ENCODE measurements around the gene CAPN14.
A peak's percentile ranks its signal among the peaks of the same experiment; 100 is the strongest.
"Not testable (repeated sequence)": the region's sequence is repeated elsewhere in the genome, so short reads cannot be mapped to it uniquely, and the experiment has no call there.

The CAPN14 gene

DNA sequence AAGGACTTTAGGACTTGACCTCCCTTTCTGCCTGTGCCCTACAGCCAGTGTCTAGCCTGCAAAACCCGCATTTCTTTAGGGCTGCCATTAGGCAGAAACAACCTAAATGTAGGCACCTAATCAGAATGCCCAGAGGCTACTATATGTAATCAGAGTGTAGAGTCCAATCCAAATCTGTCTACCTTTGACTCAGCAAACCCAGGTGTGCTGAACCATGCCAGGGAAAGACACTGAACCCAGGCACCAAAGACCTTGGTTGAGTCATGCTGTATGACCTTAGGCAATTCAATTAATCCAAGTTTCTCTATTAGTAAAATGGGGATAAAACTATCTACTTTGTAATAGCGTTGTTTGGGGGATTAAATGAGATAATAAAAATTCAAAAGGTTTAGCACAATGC, 20.7 kb downstream of the CAPN14 start:
- DNase-seq (ENCODE audit: low spot score) = peak; percentile 44

DNA sequence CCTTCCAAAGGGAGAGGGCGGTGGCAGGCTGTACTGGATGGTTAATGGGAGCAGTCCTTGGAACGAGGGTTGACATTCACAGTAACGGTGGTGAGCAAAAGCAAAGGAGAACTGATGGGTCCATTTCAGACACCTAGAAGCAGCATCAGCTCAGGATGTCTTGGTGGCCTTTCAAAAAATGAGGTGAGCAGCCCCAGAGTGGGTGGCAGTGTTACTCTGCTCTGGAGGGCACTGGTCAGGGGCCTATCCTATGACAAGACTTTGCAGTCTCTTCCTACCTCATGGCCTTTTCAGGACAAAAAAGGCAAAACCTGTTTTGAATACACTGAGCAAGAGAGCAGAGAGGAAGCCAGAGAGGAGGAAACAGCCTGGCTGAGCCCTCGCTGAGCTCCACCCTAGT, 23.5 kb downstream of the CAPN14 start:
- DNase-seq (ENCODE audit: low spot score) = no peak

DNA sequence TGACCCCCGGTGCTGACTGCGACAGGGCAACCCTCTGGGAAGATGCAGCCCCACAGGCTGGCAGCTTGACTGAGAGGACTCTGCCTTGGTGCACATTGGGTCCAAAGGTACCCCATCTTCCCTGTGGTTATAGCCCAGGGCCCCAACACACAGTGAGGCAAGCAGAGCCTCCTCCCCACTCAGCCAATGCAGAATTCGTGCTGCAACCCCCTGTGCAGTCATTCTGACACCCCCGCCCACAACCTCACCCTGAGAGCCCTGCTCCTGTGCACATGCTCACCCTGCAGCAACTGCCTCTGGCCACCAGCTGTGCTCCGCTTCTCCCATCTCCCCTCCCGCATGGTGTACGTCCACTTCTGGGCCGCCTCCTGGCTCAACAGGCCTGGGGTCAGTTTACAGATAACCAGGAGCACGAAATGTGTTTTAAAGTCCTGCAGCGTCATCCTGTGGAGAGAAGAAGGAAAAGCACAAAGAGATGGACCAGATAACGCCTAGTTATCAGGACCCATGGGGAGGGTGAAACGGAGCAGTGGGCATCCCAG, 24.4 kb downstream of the CAPN14 start:
- no peak for DNase-seq (ENCODE audit: low spot score)

DNA sequence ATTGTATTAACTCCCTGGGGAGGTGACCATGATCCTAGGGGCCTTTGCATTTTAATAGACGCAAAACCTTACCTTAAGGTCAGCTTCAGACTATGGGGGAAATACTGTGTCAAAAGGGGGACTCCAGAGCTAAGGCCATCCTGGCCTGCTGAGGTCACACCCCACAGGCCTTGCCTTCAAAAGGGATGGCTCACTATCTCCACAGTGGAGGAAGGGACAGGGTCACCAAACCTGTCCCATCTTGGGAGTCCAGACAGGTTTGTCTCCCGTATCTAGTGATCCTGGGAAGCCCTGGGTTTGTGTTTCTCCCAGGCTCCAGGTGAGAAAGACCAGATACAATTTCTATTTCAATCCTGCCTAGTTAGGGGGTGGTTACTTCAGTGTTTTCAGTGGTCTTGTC, 24.9 kb downstream of the CAPN14 start:
- DNase-seq (ENCODE audit: low spot score) = no peak

DNA sequence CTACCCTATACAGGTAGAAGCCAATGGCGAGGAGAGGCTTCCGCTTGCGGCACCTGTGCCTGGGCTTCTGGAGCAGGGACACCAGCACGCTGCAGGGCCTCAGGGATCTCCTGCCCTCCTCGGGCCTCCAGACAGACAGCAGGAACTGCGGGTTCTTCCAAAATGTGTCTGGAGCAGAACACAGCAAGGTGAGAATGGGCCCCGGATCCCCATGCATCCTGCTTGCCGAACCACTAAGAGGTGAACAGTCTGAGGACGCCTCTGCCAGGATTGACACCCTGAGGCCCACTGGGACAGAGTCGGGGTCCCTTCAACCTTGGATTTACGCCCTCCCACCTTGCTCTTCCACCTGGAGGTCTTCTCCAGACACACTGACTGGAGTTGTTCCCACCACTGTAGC, 25.4 kb downstream of the CAPN14 start:
- DNase-seq (ENCODE audit: low spot score) = no peak

DNA sequence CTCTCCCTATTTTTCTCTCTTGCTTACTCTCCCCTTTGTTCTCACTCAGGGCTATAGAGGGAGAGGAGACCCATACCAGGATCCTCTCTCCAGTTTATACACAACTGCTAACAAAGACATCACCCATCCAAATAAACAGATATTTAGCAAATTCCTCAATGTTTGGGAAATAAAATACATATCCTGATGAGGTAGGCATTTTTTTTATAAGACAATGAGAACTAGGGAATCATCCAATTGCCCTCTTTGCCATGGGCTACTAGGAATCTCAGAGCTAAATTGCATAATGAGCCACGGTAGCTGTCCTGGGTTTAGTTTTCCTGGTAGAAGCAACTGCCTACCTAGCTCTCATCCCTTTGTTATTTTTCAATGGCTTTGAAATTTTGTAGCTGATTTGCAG, 27.1 kb downstream of the CAPN14 start:
- no peak for DNase-seq (ENCODE audit: low spot score)

DNA sequence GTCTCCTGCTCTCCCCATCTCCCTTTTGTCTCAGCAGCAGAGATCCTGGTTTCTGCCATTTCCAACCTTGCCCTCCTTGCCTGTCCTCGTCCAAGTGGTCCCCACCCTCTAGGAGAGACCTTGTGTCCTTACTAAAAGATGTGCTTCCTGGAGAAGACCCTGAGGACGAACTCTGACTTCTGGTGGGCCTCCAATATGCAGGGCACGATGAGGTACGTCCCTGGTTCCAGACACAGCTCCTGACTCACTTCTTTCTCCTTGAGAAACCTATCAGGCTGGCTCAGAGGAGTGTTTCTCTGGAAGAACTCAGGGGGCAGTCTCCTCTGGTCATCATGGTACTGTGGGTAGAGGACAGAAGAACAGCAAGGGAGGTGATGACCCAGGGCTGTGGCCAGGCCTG, 28.2 kb downstream of the CAPN14 start:
- DNase-seq (ENCODE audit: low spot score) = no peak

DNA sequence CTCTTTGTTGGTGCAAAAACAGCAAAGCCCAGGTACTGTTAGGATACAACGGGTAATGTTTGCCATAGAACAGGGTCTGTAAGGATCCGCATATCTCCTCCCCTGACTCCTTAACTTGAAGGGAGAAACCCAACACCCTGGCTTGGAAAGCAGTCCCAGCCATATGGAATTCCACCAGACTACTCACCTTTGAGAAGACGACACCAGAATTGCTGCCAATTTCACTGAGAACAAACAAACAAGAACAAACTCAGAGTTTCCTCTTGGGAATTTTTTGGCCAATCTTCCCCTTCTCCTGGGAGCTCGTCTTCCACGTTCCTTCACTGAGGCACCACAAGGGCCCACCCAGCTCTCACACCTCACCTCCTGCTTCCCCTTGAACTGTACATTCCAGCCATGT, 29.2 kb downstream of the CAPN14 start:
- DNase-seq (ENCODE audit: low spot score) = no peak

DNA sequence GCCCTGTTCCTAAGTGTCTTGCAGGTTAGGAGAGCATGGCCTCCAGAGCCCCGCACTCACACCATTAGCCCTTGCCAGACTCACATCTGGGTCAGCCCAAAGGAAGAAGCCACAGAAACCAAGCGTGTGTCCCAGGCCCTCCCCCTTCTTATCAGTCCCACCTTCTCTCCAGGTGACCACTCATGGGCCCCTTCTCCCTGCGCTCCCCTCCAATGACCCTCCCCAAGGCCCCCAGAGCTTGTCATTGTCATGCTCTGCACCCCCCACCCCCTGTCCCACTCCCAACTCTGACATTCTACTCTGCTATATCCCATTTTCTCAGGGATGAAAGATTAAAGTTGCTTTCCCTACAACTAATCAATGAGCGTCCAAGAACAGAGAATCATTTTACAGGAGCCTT, 30.1 kb downstream of the CAPN14 start:
- no peak for DNase-seq (ENCODE audit: low spot score)

DNA sequence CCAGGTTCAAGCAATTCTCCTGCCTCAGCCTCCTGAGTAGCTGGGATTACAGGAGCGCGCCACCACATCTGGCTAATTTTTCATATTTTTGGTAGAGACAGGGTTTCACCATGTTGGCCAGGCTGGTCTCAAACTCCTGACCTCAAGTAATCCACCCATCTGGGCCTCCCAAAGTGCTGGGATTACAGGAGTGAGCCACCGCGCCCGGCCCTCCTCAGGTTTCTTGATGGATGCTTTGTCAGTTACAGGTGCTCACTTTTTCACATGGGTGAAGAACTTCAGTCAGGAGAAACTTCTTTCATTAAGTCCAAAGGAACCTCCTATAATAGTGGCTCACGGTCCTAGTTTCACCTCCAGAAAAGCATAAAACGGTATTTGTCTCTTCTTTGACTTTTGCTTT, 33.3 kb downstream of the CAPN14 start:
- not testable (repeated sequence) for DNase-seq (ENCODE audit: low spot score)

DNA sequence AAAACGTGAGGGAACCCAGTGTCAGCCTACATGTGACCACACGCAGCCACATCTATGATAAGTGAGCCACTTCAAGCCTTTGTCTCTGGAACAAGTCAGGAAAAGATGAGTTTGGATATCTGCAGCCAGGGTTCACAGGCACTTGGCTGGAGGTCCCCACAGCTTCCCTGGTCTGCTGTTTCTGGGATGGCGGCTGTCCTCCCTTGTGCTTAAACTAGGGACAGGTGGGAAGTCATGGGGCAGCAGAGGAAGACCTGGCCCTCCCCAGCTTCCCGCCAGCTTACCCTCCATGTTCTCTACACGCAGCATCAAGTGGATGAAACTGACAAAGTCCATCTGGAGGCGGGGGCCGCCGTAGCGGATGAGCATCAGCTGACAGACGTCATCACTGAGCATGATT, 40.6 kb downstream of the CAPN14 start:
- no peak for DNase-seq (ENCODE audit: low spot score)

DNA sequence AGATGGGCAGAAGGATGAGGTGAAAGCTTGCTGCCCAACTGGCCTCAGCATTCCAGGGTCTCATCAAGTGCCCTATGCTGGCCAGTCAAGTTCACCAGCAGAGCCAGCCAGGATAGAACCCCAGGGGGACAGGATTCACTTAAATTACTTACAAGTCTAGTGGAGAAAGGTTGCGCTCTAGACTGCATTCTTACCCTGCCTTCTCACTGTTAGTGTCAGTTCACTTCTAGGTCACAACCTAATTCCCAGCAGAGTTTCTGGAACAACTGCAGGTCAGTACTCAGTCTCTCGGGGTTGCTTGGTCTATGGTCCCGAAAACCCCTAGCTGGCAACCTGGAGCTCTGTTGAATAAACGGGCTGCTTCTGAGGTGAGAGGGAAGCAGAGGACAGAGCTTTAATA, 46.2 kb downstream of the CAPN14 start:
- no peak for DNase-seq (ENCODE audit: low spot score)

DNA sequence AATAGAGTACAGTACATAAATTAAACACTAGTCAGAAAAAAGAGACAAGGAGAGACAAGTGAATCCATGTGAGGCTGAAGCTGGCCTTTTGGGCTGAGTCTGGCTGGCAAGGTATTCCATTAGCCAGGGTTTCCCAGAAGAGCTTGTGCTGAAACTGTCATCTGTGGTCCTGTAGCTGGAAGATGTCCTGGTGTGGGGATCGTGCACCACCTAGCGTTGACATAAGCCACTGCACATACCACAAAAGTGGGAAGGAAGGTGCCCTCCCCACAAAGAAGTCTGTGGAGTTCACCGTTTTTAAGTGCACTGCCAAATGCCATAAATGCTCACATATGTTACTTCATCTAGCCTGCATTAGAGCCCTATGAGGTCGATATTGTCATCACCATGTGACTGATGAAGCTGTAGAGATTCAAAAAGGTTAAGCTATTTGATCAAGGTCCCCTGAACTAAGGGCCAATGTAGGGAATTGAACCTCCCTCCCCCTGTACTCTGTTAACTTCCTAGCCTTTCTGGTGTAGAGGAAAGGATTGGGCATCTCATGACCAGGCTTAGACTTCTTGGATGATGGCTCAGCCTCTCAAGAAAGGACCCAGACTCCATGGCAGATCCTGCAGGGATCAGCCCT, 47.1 kb downstream of the CAPN14 start:
- peak; percentile 78 for DNase-seq (ENCODE audit: low spot score)

DNA sequence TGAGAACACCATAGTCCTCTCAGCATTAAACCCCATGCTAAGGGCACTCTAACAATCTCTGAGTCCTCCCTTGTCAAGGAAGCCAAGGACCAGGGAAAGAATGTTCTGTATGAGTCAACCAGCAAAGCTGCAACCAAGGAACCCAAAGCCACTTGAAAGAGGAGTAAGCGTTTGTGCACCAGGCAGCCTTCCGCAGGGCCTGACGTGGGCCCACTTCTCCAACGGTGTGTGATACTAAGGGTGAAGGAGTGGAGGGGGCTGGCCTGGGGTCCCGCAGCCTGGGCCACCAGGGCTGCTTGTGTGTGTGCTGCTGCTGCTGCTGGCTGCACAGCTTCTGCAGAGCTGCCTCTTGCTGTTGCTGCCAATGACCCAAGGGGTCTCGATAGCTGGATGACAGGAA, 49.0 kb downstream of the CAPN14 start:
- peak; percentile 22 for DNase-seq (ENCODE audit: low spot score)

DNA sequence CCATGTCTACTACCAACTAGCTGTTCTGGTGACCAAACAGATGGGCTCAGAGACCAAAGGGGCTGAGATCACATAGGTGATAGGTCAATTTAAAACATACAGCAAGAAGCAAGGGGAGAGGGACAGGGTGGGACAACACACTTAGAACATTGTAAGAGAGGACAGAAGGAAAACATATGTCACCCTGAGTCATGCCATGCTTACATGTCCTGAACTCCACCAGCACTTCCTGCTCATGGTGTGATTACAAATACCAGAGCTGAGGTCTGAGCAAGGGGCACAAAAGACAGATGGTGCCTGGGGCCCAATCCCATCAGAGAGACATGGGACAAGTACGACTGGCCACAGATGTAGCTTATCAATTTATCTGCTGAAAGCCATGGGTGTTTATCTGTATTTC, 50.4 kb downstream of the CAPN14 start:
- peak; percentile 36 for DNase-seq (ENCODE audit: low spot score)

DNA sequence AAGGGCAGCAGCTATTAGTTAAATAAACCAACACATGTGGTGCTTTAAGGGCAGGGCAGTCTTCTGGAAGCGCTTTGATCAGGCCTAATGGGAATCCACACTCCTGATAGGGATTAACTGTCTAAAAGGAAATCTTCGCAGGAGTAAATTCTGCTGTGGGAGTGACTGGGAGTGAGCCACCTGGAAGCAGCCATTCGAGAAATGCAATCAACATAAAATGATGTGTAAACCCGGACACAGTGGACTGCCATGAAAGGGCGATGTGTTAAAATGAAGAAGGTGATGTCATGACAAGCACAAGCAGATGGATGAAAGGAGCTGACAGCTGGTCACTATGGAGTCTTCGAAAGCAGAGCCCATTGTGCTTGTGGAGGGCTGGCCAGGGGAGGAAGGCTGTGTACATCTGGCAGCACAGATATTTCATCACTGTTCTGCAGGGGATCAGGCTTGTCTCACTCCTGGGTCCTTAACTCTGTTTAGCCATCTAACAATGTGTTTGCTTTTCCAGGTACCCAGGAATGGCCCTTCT, 54.2 kb downstream of the CAPN14 start:
- no peak for DNase-seq (ENCODE audit: low spot score)

DNA sequence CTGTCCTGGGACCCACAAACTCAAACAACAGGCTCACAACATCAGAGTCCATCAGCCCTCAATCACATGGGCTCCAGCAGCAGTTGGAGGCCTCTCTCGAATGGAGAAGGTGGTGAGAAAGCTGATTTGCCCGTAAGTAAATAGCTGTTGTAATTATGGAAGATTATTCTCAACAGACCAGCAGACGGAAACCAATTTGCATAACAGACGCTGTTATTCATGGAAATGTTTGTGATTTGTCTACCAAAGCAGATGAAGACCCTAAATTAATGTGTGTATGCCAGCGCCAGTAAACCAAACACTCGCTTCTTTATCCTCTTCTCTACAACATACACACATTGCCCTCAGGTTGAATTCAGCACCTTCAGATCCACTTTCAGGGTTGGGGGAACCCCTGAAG, 55.7 kb downstream of the CAPN14 start:
- DNase-seq (ENCODE audit: low spot score) = no peak

DNA sequence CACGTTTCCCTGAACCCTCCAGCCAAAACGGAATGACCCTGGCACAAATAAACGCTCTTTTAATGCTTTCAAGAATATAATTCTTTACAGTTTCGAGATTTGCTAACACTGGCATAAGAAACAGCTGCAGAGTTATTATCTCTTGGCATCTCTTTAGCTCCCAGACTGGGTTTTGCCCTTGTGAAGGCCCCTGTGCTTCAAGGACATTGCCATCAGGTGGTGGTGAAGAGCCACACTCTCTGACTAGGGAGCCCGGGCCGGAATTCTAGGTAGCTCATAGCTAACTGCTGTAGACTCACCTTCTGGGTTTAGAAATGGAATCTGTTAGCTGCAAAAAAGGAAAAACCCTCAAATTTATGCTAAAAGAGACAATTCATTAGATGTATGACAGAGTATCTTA, 65.8 kb downstream of the CAPN14 start:
- DNase-seq (ENCODE audit: low spot score) = peak; percentile 14

DNA sequence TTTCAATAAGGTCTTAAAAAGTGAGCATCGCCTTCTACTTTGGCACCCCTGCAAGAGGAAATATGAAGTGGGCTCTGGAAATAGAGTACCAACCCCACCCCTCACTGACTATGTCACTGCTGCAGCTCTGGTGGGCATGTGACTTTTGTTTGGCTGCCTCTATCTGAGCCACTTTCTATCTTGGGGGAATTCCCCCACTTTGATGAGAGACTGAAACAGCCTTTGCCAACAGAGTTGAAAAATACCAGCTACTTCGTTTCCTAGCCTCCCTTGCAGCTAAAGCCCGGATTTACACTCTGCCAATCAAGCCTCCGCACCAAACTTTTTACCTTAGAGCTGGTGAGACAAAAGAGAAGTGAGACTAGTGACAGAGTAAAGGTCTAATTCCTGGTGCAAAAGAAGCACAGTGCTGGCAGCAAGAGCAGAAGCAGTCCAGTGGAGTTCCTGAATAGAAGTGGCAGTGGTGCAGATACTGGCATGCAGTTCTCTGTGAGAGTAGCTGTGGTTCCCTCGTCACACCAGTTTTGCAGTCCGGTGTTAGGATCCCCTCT, 67.1 kb downstream of the CAPN14 start:
- DNase-seq (ENCODE audit: low spot score) = no peak

DNA sequence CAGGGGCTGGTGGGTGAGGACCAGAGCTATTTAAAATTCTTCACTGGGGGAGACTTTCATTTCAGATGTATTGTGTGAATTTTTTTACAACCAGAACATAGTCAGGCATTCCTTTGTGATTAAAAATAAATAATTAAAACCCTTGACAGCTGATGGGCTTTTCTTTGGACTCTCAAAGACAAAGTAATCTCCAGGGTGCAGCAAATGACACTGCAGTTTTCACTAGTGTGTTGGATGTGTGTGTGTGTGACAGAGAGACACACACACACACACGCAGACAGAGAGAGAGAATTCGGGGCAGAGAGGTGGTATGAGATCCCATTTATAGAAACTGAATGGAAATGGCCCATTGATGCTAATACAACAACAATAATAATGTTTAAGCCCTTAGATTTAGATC, 68.8 kb downstream of the CAPN14 start:
- DNase-seq (ENCODE audit: low spot score) = no peak

DNA sequence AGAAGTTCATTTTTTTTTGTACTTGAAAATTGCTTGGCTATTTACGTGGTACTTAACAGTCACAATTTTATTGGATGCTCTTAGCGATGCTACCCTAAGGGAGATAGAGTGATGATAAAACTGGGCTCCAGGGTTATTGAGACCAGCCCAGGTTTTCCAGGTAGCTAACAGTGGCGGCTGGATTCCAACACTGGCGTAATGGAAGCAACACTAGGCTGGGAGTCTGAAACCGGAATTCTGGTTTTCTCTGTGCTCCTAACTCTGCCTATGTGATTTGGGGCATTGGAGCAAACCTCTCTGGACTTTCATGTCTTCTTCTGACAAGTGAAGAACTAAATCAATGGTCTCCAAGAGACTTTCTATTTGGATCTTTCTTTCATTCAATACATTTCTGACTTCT, 69.7 kb downstream of the CAPN14 start:
- no peak for DNase-seq (ENCODE audit: low spot score)

DNA sequence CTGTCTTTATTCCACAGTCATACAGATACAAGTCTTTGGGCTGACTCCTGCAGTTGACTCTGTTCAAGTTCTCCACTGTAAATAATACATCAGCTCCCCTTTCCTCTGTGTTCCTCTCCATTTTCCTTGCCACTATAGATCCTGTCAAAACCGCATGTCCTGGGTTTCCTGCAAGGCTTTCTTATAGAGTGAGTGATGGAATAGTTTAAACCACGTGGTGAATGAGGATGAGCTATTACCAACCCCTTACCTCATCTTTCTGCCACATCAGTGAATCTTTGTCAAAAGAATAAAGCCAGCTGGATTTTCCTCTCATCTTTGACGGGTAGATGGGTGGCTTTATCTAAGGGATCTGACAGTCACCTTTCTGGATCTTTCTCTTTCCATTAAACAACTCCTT, 75.2 kb downstream of the CAPN14 start:
- DNase-seq (ENCODE audit: low spot score) = no peak

DNA sequence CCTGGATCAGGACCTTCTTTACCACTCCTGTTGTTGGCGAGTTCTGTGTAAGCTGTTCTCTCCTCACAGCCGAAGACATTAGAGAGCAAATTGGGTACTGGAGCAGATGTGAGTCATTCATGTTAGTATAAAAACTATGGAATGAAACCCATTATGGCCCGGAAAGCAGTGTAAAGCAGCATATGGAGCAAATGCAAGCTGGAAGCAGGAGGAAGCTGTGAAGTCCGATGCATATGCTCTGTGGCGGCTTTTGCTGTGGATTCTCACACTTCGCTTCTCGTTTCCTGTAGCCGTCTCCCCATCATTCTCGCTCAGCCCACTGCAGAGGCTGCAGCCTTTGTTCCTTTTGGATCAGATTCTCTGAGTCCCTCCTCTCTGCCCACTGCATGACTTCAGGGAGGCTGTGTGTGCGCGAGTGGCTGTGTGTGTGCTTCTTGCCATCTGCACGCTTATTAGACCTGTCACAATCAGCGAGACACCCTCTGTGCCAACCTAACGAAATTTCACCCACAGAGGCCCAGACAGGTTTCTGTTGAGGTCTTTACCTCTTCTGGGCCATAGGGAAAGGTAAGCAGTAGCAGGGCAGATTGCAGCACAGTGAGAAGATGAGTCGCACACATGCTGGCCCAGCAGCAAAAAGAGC, 75.8 kb downstream of the CAPN14 start:
- no peak for DNase-seq (ENCODE audit: low spot score)

DNA sequence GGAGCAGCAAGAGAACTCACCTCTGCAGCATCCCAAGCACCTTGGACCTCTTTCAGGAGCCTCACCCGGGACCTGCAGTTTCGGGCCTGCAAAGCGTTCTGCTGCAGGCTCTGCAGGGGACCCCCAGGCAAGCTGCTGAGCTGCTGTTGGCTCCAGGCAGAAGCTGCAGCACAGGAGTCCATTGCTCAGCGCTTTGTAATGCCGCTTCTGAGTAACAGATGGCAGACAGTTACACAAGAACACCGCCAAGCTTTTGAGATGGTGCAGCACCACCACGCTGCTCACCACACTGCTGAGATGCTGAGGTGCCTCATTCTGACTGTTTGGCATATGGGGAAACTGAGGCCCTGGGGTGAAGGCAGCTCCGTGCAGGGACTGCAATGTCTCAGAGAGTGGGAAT, 77.2 kb downstream of the CAPN14 start:
- DNase-seq (ENCODE audit: low spot score) = no peak
